Measurements from ENCODE around the gene DDRGK1. TPM values are rescaled to one million over a fixed set of nuclear protein-coding genes. Genes with fewer than 3 reads are reported as not detected.

DDRGK1 gene
- polyA plus RNA-seq, 3 donors from 2014 or later: 45.6 to 63.1 (median 48.0) TPM

GRCh38 chr20:3229158-3229557 lies 24.7 kb upstream of the DDRGK1 start:
- Mint-ChIP-seq H3K9me3 (no peaks in the 10 kb centered on the region), H3K27me3 (ENCODE audit: low read depth in 3 of 3) (peaks cover 0 to 2% (median 0%) of the 10 kb centered on the region in 3 donors), H3K27ac (no peak overlapping the region), H3K4me1 (no peaks in the 10 kb centered on the region), H3K36me3 (no peaks in the 10 kb centered on the region), H3K4me3 (no peak overlapping the region)
- DNase-seq: no peak

GRCh38 chr20:3228750-3229032 lies 24.2 kb upstream of the DDRGK1 start:
- H3K27me3 Mint-ChIP-seq (ENCODE audit: low read depth in 3 of 3): peaks cover 0 to 2% (median 0%) of the 10 kb centered on the region in 3 donors
- no peaks in the 10 kb centered on the region for H3K36me3 Mint-ChIP-seq

GRCh38 chr20:3227936-3228749 lies 23.7 kb upstream of the DDRGK1 start:
- H3K4me3 Mint-ChIP-seq: no peak overlapping the region
- H3K27me3 Mint-ChIP-seq (ENCODE audit: low read depth in 3 of 3): peaks cover 0 to 2% (median 2%) of the 10 kb centered on the region in 3 donors
- H3K9me3 Mint-ChIP-seq: no peaks in the 10 kb centered on the region
- no peak overlapping the region for H3K27ac Mint-ChIP-seq
- peaks cover 0 to under 1% of the 10 kb centered on the region in 2 donors for H3K4me1 Mint-ChIP-seq
- DNase-seq: no peak
- no peaks in the 10 kb centered on the region for H3K36me3 Mint-ChIP-seq

More at GRCh38 chr20:3228750-3229032, 24.2 kb upstream of the DDRGK1 start:
- Mint-ChIP-seq H3K27ac (no peak overlapping the region), H3K9me3 (no peaks in the 10 kb centered on the region), H3K4me1 (no peaks in the 10 kb centered on the region), H3K4me3 (no peak overlapping the region)
- no peak for DNase-seq

- H3K27ac Mint-ChIP-seq: no peak overlapping the region
- H3K4me1 Mint-ChIP-seq: peaks cover 0 to 4% of the 10 kb centered on the region in 2 donors
- H3K36me3 Mint-ChIP-seq: no peaks in the 10 kb centered on the region
- H3K27me3 Mint-ChIP-seq (ENCODE audit: low read depth in 3 of 3): peaks cover 0 to 2% (median 2%) of the 10 kb centered on the region in 3 donors
- H3K9me3 Mint-ChIP-seq: no peaks in the 10 kb centered on the region
- DNase-seq: no peak
- no peak overlapping the region for H3K4me3 Mint-ChIP-seq
Measured at GRCh38 chr20:3227506-3227905, 23.0 kb upstream of the DDRGK1 start.

GRCh38 chr20:3226864-3227263 lies 22.4 kb upstream of the DDRGK1 start:
- Mint-ChIP-seq H3K9me3 (no peaks in the 10 kb centered on the region), H3K36me3 (no peaks in the 10 kb centered on the region), H3K27ac (no peak overlapping the region), H3K4me1 (peaks cover 0 to 4% of the 10 kb centered on the region in 2 donors), H3K4me3 (no peak overlapping the region), H3K27me3 (ENCODE audit: low read depth in 3 of 3) (peaks cover 0 to 2% (median 0%) of the 10 kb centered on the region in 3 donors)
- no peak for DNase-seq

- H3K36me3 Mint-ChIP-seq: peaks cover 0 to 5% (median 4%) of the 10 kb centered on the region in 3 donors
- H3K27me3 Mint-ChIP-seq (ENCODE audit: low read depth in 3 of 3): peaks cover 0 to 2% (median 0%) of the 10 kb centered on the region in 3 donors
- H3K4me3 Mint-ChIP-seq: no peak overlapping the region
- H3K27ac Mint-ChIP-seq: no peak overlapping the region
- DNase-seq: no peak
- no peaks in the 10 kb centered on the region for H3K9me3 Mint-ChIP-seq
- H3K4me1 Mint-ChIP-seq: peaks cover 0 to 4% of the 10 kb centered on the region in 2 donors
Measured at GRCh38 chr20:3226093-3226492, 21.6 kb upstream of the DDRGK1 start.

- DNase-seq: no peak
- no peak overlapping the region for H3K4me3 Mint-ChIP-seq
Measured at GRCh38 chr20:3224681-3225421, 20.4 kb upstream of the DDRGK1 start.

GRCh38 chr20:3223994-3224680 lies 19.7 kb upstream of the DDRGK1 start:
- H3K27ac Mint-ChIP-seq: no peak overlapping the region

More at GRCh38 chr20:3224681-3225421, 20.4 kb upstream of the DDRGK1 start:
- H3K9me3 Mint-ChIP-seq: no peaks in the 10 kb centered on the region
- no peak overlapping the region for H3K27ac Mint-ChIP-seq
- H3K4me1 Mint-ChIP-seq: peaks cover 0 to 4% of the 10 kb centered on the region in 2 donors
- H3K27me3 Mint-ChIP-seq (ENCODE audit: low read depth in 3 of 3): peaks cover 0 to 2% (median 0%) of the 10 kb centered on the region in 3 donors
- peaks cover 0 to 11% (median 9%) of the 10 kb centered on the region in 3 donors for H3K36me3 Mint-ChIP-seq

GRCh38 chr20:3223651-3223993 lies 19.1 kb upstream of the DDRGK1 start:
- no peak overlapping the region for H3K27ac Mint-ChIP-seq
- H3K4me3 Mint-ChIP-seq: no peak overlapping the region
- H3K27me3 Mint-ChIP-seq (ENCODE audit: low read depth in 3 of 3): peaks cover 0 to 2% (median 0%) of the 10 kb centered on the region in 3 donors
- no peak for DNase-seq
- peaks cover 0 to 11% (median 9%) of the 10 kb centered on the region in 3 donors for H3K36me3 Mint-ChIP-seq
- no peaks in the 10 kb centered on the region for H3K9me3 Mint-ChIP-seq
- peaks cover 0 to 5% of the 10 kb centered on the region in 2 donors for H3K4me1 Mint-ChIP-seq

More at GRCh38 chr20:3223994-3224680, 19.7 kb upstream of the DDRGK1 start:
- Mint-ChIP-seq H3K9me3 (no peaks in the 10 kb centered on the region), H3K27me3 (ENCODE audit: low read depth in 3 of 3) (peaks cover 0 to 2% (median 0%) of the 10 kb centered on the region in 3 donors), H3K36me3 (peaks cover 0 to 11% (median 9%) of the 10 kb centered on the region in 3 donors), H3K4me3 (no peak overlapping the region), H3K4me1 (peaks cover 0 to 4% of the 10 kb centered on the region in 2 donors)
- no peak for DNase-seq

GRCh38 chr20:3222635-3223600 lies 18.4 kb upstream of the DDRGK1 start:
- Mint-ChIP-seq H3K4me3 (no peak overlapping the region), H3K9me3 (no peaks in the 10 kb centered on the region), H3K27me3 (ENCODE audit: low read depth in 3 of 3) (peaks cover 0 to 2% (median 0%) of the 10 kb centered on the region in 3 donors), H3K4me1 (peaks cover 0 to 7% of the 10 kb centered on the region in 2 donors), H3K36me3 (peaks cover 0 to 11% (median 9%) of the 10 kb centered on the region in 3 donors), H3K27ac (no peak overlapping the region)
- DNase-seq: peak in 1 of 3 donors; percentile 6

- Mint-ChIP-seq H3K36me3 (peaks cover 0 to 11% (median 9%) of the 10 kb centered on the region in 3 donors), H3K27me3 (ENCODE audit: low read depth in 3 of 3) (peaks cover 0 to 2% (median 0%) of the 10 kb centered on the region in 3 donors), H3K4me1 (peaks cover 0 to 7% of the 10 kb centered on the region in 2 donors), H3K9me3 (no peaks in the 10 kb centered on the region), H3K4me3 (no peak overlapping the region), H3K27ac (no peak overlapping the region)
- no peak for DNase-seq
Measured at GRCh38 chr20:3221398-3222226, 17.1 kb upstream of the DDRGK1 start.

- Mint-ChIP-seq H3K36me3 (peaks cover 3 to 17% (median 9%) of the 10 kb centered on the region in 3 donors), H3K4me3 (no peak overlapping the region), H3K27me3 (ENCODE audit: low read depth in 3 of 3) (peaks cover 0 to under 1% (median 0%) of the 10 kb centered on the region in 3 donors), H3K27ac (no peak overlapping the region), H3K4me1 (peaks cover 0 to 7% of the 10 kb centered on the region in 2 donors), H3K9me3 (no peaks in the 10 kb centered on the region)
- DNase-seq: peak; percentile 52 to 66 (median 64)
Measured at GRCh38 chr20:3218307-3218988, 14.0 kb upstream of the DDRGK1 start.
